GM21367 (cell line): ENCODE measurements around the gene PRPF19.
A peak's percentile ranks its signal among the peaks of the same experiment; 100 is the strongest.

ENCODE experiments used
- ATAC-seq: cut with Tn5 transposase; IDR thresholded peaks from one replicate; pipeline ENCODE4 v1.9.1; 2021; ENCODE audit not compliant: unreplicated experiment

The PRPF19 gene

DNA sequence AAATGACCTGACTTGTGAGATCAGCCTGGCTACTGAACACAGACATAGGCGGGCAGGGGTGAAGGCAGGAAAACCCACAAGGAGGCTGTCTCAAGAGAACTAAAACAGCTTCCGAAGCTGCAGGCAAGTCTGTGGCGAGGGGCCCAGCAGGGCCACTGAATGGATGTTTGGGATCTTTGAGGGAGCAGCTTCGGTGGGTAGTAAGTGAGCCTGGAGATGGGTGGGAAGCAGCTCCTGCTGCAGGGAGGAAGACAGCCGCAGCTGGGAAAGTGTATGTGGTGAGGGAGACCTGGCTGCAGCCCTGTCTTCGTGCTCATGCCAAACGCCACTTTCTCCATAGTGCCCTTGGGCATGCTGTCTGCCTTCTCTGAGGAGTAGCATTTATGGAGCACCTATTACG, 61.0 kb downstream of the PRPF19 start:
- ATAC-seq: no peak

DNA sequence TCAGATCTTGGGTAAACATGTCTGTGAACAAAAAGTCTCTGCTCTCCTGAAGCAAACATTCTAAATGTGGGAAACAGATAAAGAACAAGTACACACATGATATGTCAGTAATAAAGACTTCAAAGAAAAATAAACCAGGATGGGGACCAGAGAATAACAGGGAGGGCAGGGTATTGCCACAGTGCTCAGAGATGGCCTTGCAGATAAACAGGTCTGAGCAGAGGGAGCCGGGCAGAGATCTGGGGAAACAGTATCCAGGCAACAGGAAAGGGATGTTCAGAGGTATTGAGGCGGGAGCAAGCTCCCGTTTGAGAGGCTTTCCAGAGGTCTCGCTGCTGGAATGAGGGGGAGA, 61.5 kb downstream of the PRPF19 start:
- no peak for ATAC-seq

DNA sequence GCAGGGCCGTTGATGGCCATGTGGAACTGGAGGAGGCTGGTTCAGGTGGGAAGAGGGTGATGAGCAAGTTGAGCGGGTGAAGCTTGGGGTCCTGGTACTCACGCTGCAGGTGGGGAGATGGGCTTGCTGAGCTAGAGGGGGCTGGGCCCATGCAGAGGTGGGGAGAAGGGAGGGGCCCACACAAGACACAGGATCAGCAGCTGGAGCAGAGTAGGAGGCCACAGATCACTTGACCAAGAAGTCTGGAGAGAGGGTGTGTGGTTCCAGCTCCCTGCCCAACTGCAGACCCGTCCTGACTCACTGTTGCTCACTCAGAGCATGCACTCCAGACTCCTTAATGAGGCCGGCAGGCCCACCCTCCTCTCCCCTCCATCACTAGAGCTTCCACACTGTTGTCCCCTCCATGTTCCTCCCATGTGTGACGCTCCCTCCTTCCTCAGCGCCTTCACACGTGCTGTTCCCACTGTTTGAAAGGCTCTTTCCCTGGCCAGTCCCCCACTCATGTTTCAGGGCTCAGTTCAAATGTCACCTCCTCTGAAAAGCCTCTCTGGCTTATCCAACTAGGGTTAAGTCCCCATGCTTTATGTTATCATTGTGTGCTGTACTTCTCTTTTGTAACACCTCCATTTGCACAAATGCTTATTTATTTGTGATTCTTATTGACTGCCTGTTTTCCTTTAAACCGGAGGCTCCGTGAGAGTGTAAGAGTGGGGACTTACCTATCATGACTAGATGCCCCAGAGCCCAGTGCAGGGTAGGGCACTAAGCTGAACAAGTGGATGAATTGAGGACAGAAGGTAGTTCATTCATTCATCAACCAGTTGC, 62.1 kb downstream of the PRPF19 start:
- no peak for ATAC-seq

DNA sequence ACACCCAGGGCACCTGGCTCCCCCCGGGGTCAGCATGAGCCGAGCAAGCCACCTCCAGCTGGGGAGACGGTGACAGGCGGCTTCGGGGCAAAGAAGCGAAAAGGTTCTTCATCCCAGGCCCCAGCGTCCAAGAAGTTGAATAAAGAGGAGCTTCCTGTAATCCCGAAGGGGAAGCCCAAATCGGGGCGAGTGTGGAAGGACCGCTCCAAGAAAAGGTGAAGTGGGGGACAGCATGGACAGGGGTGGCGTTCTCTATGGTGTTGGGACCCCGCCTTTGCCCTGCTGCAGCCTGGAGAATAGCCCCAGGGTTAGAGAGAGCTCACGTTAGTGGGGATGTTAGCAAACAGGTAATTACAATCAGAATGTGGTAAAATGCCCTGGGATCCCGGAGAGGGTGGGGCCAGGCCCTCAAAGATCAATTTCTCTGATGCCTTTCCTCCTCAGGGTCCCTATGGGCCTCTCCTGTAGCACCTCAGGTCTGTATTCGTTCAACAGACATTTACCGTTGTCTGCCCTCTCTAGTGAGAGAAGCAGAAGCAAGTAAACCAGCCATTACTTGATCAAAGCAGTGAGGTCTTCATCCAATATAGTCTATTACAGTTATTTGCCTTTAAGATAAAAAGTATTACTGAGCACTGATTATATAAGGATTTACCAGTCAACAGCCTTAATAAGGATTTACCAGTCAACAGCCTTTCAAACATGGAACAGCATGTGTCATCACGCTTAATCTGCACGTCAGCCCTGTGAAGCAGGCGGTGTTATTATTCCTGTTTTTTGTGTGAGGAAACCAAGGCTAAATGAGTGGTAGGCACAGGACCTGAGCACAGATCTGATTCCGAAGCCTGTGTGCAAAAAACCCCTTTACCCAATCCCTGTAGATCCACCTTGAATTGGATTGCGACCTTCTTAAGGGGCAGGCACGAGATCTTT, 63.5 kb downstream of the PRPF19 start:
- ATAC-seq: no peak

DNA sequence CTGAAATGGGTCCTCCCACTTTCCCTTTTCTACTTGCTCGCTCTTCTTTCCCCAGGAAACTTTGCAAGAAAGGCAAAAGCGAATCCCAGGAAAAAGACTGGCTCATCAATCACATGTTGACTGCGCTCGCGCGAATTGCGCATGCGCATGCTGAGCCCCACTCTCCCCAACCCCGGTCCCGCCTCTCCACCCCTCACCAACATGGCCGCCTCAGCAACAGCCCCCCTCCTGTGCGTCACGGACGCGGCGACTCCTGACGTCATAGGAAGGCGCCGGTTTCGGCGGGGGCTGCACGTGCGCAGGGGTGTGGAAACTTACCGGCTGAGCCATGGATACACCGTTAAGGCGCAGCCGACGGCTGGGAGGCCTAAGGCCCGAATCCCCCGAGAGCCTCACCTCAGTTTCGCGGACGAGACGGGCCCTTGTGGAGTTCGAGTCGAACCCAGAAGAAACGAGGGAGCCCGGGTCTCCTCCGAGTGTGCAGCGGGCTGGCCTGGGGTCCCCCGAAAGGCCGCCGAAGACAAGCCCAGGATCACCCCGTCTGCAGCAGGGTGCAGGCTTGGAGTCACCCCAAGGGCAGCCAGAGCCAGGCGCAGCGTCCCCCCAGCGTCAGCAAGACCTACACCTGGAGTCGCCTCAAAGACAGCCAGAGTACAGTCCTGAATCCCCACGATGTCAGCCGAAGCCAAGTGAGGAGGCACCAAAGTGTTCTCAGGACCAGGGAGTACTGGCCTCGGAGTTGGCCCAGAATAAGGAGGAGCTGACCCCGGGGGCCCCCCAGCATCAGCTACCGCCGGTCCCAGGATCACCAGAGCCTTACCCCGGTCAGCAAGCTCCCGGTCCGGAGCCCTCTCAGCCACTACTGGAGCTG, 64.4 kb downstream of the PRPF19 start, which contains the start of gene CCDC86:
Gene CCDC86, plus strand, starts transcription at position 317 of the 871 bp plus-strand sequence. Its CDS starts 12 bp downstream, at position 329.
- ATAC-seq: peak; percentile 69
